Stimulated activated CD4-positive, alpha-beta T cell treated with anti-CD3 and anti-CD28 coated beads, Interleukin-15, amount 100 ng/mL, for 24 hours (primary cell): ENCODE measurements around the gene MAGI1.

Source experiments
- DNase-seq: peaks from one replicate; pipeline ENCODE4 v3.0.0-alpha.2; 2020

Gene MAGI1

DNA sequence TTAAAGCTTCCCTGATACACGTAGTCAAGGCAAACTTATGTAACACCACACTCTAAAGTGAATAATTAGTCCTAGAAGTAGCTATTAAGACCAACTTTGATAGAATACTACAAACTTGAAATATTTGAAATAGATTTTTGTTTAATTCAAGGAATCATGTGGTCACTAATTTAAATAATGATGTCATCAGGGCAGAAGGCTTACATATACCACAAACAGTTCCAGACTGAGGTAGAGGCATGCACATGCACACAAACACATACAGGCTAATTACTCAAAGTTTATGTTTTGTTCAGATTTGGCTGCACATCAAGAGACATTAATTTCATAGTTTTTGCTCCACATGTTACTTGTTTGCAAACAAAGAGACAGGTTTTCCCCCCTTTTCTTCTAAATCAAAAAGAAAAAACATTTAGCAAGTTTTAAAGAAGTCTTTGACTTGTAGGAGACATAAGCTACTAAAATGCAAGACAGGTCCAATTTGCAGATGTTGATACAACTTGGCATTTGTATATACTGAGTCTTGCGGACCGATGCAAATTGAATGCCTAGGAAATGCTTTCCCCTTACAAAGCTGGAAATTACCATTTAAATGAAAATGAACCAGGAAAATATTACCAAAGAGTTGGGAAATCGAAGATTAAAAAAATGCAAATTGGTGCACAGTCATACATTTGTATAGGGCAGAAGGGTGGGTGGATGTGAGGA, 594.8 kb downstream of the MAGI1 start:
- no peak for DNase-seq

DNA sequence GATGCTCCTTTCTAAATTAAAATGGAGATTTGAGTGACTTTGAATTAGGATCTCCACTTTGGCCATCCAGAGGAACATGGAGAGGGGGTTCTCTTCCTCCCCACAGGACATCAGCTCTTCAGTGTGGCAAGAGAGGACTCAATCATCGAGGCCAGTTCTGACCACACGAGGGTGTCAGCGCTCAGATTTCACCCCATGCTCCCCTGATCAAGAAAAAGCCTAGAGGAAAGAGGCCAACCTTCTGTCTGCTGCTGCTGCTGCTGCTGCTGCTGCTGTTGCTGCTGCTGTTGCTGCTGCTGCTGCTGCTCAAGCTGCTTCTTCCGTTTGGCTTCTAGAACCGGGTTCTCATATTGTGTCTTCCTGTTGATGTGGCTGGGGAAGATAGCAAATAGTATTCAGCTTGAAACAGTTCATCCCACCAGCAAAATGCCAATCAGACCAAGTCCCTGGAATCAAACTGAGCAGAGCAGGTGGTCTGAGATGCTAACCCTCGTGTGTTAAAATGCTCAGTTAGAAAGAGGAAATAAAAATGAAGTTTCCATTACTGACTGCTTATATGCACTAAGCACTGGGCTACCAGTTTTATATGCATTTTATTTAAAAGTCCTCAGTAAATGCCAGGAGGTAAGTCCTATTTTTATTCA, 599.0 kb downstream of the MAGI1 start:
- no peak for DNase-seq

DNA sequence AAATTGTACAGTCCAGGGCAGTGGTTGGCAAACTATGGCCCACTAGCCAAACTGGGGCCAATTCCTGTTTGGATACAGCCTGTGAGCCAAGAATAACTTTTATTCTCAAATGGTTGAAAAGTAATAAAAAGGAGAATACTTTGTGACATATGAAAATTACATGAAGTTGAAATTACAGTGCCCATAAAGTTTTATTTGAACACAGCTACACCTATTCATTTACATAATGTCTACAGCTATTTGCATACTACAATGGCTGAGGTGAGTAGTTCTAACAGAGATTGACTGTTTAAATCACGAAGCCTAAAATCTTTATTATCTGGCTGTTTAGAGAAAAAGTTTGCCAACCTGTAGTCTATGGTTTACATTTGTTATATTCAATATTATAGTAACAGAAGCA, 600.1 kb downstream of the MAGI1 start:
- no peak for DNase-seq

DNA sequence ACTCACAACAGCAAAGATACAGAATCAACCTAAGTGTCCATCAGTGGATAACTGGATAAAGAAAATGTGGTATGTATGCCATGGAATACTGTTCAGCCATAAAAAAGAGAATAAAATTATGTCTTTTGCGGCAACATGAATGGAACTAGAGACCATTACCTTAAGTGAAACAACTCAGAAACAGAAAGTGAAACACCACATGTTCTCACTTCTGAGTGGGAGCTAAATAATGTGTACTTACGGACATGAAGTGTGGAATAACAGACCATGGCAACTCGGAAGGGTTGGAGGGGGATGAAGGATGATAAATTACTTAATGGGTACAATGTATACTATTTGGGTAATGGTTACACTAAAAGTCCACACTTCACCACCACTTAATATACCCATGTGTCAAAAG, 600.6 kb downstream of the MAGI1 start:
- no peak for DNase-seq

DNA sequence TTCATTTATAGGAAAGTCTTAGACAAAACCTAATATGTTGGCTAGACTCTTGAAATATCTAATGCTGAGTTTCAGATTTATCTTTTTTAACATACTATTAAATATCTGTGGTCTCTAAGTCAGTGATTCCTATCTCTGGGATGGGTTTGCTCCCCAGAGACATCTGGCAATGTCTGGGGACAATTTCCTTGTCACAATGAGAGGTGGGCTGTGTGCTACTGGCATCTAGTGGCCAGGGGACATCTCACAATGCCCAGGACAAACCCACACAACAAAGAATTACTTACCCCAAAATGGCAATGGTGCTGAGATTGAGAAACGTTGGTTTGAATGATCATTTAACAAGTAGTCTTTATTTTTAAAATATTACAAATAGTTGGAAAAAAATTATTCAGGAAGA, 602.1 kb downstream of the MAGI1 start:
- DNase-seq, result no peak

DNA sequence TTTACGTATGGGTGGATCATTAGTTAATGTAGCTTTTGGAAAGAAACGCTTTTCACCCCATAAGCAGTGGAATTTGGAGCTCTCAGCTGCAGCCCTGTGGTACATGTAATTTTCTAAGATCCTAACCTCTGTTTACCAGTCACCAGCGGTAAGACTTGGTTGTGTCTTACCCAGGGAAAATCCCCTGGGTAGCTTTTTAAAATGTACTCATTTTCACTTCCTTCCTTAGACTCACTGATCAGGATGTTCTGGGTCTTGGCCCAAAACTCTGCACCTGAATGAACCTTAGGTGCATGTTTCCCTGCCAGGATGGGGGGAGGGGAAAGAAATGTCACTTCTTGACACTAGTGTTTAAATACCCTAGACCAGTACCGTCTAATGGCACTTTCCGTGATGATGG, 605.2 kb downstream of the MAGI1 start:
- no peak for DNase-seq

DNA sequence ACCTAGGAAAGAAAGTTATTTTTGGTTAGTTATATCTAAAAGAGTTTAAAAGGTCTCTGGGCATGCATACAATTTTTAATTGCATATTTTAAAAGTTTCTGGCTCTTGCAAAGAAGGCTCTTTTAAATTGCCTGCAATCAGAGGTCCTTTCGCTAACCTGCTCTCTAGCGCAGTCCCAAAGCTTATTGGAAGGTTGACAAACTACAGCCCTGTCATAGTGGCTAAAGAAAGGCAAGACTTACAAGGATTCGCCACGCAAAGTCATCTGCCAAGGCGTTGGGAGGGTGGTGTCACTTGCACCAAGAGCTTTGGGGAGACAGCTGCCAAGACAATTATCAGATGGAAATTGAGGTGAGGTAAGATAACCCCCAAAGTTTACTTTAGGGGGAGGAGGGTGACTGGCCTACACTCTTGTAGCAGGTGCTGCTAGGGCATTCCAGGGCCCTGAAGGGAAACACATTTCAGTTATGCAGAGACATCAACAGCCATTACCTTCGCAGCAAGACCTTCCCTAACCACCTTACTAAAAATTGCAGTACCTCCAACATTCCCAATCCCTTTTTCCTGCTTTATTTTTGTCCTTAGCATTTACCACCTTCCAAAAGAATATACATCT, 606.2 kb downstream of the MAGI1 start:
- DNase-seq, result no peak

DNA sequence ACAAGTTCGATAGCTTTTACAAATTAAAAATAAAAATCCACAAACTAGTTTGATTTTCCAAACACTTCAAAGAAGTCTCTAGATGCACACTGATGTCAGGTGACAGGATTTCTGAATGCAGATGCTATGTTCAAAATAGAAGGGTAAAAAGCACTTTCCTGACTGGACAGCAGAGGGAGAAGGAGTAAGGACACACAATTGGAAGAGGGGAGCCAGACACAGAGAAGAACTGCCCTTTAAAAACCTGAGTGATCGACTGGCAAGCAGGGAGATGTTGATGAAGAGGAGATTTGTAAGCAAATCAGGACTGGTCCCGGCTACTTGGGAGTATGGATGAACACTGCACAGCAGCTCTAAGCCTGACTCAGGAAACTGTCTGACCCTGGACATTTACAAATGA, 612.8 kb downstream of the MAGI1 start:
- DNase-seq, result no peak

DNA sequence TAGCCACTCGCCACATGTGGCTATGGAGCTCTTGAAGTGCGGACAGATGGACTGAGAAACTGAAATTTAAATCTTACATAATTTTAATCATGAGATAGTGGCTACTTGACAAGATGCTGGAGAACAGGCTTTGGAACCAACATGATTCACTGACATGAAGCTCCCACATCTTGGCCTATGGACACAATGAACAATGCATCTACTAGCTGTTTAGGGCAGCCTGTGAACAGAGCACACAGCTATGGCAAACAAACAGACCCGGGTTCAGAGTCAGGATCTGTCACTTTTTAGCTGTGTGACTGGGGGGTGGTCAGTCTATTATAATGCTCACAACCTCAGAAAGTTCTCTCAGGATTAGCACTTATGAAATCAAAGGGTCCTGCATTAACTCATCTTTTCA, 616.6 kb downstream of the MAGI1 start:
- DNase-seq, result no peak

DNA sequence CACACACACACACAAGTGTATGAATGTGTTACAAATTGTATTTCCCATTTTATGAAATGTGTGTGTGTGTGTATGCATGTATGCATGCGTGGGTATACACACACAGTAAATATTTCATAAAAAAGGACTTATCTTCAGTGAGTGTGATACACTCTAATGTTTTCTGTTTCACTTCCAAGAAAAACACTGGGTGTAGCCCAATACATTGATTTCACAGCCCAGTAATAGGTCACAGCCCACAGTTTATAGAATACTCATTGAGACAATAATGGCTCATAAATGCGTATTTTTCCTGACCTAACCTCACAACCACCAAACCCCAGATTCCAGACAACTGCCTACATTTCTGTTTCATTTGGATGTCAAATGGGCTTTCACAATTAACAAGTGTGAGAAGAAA, 619.5 kb downstream of the MAGI1 start:
- no peak for DNase-seq

DNA sequence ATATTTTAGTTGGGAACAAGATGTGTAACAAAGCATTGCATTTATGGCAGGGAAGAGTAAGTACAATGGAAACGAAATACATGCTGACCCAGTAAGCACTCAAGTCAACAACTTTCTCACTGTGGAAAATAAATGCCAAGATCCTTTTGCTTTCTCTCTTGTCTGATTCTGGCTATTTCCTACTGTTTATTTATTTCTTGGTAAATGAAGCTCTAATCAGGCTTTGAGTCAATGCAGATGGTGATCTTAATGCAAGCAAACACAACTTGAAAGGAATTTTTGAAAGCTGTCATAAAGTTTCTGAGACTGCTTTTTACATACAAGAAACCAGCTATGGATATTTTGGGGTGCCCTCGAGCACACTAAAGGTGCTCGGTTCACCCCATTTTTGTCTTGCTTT, 624.8 kb downstream of the MAGI1 start:
- DNase-seq, result no peak

DNA sequence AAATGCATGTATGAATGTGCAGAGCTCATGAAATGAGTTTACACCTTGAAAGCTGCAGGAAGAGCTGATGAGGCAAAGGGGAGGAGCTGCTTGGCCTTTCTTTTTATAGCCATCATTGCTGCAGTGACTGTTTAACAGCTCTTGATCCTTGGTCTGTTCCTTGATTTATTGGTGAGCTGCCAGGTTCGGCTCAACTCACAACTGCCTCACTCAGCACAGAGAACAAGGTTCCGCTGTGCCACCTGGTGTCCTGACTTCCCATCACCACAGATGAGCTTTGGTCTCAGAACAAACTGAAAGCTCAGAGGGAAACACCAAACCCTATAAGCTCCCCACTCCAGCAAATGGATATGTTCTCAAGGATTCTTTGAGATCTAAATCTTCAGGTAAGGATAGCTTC, 626.1 kb downstream of the MAGI1 start:
- DNase-seq, result no peak

DNA sequence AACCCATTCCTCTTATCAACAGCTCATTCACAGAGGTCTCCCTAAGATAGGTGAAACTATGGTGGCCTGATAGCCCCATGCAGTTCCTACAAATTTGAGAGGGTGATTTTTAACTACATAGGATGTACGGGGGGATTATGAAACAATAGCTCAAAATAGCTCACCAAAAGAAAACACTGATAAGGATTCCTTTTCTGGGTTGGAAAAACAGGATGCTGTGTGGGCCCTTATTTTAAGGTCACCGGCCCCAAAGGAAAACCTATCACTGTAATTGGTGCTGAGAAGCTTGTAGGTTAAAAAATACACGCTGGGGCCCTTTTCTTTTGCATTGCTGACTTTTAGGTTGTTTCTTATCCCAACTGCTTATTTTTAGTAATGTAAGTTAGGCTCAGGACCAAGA, 627.4 kb downstream of the MAGI1 start:
- DNase-seq, result no peak

DNA sequence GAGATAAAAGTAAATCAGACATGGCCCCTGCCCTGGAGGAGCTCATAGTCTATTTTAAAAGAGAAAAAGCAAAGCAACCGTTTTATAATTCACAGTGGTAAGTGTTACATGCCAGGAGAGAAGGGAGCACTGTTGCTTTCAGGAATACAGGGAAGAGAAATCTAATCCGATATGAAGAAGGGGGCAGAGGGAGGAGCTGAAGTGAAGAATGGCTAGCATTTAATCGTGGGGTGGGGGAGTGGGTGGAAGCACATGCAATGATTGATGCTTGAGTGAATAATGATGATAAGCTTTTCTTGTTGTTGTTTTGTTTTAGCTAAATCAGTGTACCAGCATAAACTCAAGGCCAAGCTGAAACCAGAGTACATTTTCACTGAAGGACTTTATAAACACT, 629.5 kb downstream of the MAGI1 start:
- DNase-seq, result no peak

DNA sequence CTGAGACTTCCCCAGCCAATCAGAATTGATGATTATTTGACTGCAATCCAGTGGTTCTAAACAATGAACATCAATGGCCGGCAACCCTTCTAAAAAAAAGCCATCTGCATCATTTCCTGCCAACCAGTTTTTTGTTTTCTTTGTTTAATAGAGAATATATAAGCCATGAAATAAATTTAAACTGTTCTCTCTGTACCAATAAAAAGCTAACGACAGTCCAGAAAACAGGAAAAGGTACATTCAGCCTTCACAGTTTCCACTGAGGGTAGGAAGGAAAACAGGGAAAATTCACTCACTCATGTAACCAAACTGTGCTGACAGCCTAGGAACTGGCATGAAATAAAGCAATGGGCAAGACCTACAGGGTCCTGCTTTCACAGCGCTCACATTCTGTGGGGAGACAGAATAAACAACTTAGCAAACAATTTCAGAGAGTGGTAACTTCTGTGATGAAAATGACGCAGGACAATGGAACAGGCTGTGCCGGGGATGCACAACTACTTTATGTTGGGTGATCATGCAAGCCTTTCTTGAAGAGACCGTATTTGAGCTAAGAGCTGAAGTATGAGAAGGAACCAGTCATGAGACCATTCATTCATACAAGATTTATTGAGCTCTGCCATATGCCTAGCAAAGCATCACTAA, 630.1 kb downstream of the MAGI1 start:
- DNase-seq, result no peak

DNA sequence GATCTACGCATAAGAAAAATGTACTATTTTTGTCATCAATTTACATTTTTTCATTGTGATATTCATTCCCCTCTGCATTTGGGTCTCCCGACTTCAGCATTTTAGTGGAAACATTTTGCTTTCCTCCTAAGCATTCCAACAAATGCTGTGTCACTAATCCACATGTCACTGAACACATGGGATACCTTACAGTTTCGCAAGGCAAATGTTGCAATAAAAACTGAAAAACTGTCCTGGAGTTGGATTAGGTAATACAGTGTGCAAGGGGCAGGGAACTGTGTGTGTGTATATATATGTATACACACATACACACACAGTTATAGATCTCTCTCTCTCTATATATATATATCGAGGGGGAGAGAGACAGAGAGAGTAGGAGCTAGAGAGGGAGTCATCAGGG, 632.2 kb downstream of the MAGI1 start:
- DNase-seq, result no peak

DNA sequence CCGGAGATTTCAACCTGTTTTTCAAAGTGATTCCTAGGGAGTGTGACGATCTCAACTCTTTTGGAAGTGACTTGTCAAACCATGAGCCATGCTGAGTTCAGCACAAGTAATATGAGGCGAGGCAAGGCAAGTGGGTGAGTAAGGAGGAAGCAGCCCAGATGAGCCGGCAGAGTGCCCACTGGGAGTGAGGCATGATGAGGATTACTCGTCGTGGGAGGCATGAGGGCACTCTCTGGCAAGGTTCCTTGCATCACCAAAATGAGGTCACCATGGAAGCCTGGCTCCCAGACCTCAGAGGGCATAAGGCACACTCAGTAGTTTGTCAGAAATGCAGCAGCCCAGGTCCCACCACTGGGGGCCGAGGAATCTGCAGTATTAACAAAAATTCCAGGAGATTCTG, 636.1 kb downstream of the MAGI1 start:
- no peak for DNase-seq

DNA sequence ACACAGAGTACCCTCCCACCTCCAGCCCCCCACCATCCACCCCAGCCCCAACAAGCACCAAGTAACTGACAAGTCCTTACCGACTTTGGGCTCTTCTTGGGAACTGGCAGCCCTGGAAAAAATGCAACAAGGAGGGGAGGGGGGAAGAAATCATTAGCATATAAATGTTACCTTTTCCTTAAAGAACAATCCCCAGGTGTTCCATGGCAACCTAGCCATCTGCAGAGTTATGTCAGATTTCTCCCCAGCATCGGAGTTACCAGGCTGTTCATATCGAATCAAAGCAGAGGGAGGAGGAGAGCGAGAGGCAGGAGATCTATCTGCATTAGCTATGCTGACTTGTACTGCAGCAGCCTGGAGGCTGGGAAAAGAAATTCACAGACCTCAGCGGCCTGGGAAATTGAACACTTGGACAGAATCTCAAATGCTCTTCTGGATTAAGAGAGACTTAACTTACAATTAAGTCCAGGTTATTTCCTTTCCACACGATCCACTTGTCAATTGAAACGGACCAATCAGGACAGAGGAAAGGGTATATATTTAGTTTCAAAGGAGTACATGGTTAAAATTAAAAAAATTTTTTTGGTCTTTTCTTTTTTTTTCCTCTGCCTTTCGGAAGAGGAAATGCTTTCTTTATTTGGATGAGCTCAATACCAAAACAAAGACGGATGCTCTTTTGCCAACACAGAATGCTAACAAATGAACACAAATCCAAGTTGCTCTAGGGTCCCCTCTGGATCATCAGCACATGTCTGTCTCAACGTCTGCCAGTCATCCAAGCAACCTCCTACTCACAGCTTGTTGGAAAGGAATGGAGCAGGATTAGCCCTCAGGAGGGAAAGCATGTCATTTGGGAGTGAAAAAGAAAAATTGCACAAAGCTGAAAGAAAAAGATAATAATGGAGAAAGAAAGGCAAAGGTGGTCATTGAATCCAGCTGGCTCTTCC, 637.1 kb downstream of the MAGI1 start:
- no peak for DNase-seq

DNA sequence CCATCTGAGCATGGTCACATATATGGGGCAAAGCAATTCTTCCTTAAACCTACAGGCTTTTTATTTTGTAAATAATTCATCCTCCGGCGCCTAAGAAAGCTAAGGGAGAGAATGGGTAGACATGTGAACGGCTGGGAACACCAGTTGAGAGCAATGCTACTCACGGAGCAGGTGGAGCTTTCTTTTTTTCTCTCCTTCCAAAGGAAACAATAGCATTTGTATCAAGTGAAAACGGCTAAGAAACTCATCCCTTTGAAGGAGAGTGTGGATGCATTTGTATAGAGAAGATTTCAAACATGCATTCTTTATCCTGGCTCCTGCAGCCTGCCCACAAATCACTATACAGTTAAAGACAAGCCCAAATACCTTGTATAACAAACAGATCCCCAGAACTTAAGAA, 637.8 kb downstream of the MAGI1 start:
- no peak for DNase-seq

DNA sequence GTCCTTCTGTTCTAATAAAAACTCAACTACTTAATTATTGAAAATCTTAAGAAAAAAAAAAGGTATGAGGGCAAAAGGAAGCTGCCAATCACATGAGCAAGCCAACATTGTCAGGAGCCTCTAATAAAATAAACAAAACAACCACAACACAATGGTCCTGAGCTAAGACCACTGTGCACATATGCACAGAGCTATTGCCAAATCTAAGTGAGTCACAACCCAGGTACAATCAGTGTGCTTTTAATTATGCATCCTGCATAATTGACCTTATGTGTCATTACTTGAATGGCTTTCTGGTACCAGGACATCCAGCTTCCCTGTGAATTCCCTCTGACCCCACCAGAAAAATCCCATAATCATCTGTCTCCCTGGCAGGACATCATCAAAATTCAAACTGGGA, 639.8 kb downstream of the MAGI1 start:
- DNase-seq, result no peak

DNA sequence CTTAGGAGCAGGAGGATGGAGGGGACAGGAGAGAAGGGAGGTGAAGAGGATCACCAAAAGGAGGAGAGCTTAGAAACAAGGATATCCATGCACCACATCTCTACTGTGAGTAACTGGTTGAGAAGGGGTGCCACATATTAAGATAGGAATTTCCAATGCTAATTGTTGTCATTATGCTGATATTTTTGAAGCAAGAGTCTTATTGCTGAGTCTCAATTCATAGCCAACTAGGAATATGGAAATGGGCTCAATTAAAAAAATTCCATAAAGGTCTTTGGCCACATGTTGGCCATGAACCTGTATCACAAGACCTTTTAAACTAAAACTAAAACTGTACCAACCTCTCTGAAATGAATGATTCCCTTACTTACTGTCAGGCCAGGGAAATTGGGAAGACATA, 642.6 kb downstream of the MAGI1 start:
- no peak for DNase-seq

DNA sequence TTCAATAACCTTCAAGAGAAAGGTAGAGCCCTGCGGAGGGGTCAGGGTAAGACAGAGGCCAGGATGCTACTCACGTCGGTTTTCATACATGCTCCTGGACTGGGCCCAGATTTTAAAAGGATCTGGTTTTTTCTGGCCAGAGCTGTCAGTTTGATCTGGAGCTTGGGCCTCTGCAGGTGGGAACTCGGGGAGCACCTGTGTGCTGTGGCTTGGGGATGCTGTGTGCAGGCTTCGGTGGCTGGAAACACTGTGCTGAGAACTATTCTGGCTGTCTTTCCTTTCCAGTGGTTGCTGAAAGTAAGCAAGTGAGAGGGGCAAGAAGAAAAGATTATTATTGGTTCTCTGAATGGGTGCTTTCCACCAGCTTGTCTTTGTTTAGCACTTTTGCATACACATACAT, 647.6 kb downstream of the MAGI1 start:
- no peak for DNase-seq

DNA sequence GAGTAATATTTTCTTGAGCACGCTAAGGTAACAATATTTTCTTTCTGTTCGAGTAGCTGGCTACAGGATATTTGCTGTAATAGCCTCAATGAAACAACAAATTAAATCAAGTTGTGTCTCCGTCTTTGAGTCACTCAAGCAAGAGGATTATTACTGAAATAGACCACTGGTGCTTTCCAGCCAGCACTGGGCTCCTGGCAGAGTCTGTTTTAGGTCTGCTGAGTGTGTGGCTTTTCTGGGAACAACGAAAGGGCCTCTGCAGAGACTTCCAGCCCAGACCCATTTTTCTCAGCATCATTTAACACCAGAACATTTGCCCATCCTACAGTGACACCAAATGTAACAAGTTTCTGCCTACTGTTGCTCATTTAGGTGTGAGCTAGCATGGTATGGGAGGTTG, 652.9 kb downstream of the MAGI1 start:
- DNase-seq, result no peak
